ENCODE results near the gene ENOSF1.

Gene ENOSF1

GRCh38 chr18:649341-649740 lies 63.1 kb downstream of the ENOSF1 start:
- no peak overlapping the region for H3K4me3 ChIP-seq (ENCODE audit: insufficient read depth, low read length, poor library complexity, severe bottlenecking)
- no peak overlapping the region for H3K27ac ChIP-seq (ENCODE audit: low read depth, low read length)
- H3F3A ChIP-seq (ENCODE audit: insufficient read depth): no peaks in the 10 kb centered on the region
- no peak overlapping the region for H2AFZ ChIP-seq (ENCODE audit: low read depth, low read length, severe bottlenecking)
- no peak overlapping the region for H3K4me2 ChIP-seq (ENCODE audit: low read depth, low read length, poor library complexity, severe bottlenecking)
- no peaks in the 10 kb centered on the region for H3K9me2 ChIP-seq (replicated peaks; ENCODE audit: insufficient read depth, low read length)
- H3K27me3 ChIP-seq (ENCODE audit: low read length): no peaks in the 10 kb centered on the region
- no peaks in the 10 kb centered on the region for H4K20me1 ChIP-seq (ENCODE audit: low read depth, low read length)
- no peaks in the 10 kb centered on the region for H3K36me3 ChIP-seq (ENCODE audit: low read length)
- H3K9ac ChIP-seq (ENCODE audit: low read length): no peak overlapping the region
- no peaks in the 10 kb centered on the region for H3K79me2 ChIP-seq (ENCODE audit: insufficient read depth, low read length)
- H3K9me3 ChIP-seq (ENCODE audit: insufficient read depth, low read length): no peaks in the 10 kb centered on the region
- TF ChIP-seq EZH2phosphoT487 (conservative IDR thresholded peaks at IDR 0.05; ENCODE audit: low read length) (no peak), CTCF (IDR thresholded peaks at IDR 0.05; ENCODE audit: insufficient read depth, low read length, poor library complexity, severe bottlenecking) (no peak)

GRCh38 chr18:647304-647703 lies 65.1 kb downstream of the ENOSF1 start:
- Histone ChIP-seq H3K27me3 (ENCODE audit: low read length) (no peaks in the 10 kb centered on the region), H3K9ac (ENCODE audit: low read length) (no peak overlapping the region), H3K9me3 (ENCODE audit: insufficient read depth, low read length) (no peaks in the 10 kb centered on the region), H2AFZ (ENCODE audit: low read depth, low read length, severe bottlenecking) (no peak overlapping the region), H3K79me2 (ENCODE audit: insufficient read depth, low read length) (no peaks in the 10 kb centered on the region), H3F3A (ENCODE audit: insufficient read depth) (no peaks in the 10 kb centered on the region), H3K4me3 (ENCODE audit: insufficient read depth, low read length, poor library complexity, severe bottlenecking) (no peak overlapping the region), H3K27ac (ENCODE audit: low read depth, low read length) (no peak overlapping the region), H3K9me2 (replicated peaks; ENCODE audit: insufficient read depth, low read length) (no peaks in the 10 kb centered on the region), H3K4me2 (ENCODE audit: low read depth, low read length, poor library complexity, severe bottlenecking) (no peak overlapping the region), H3K36me3 (ENCODE audit: low read length) (no peaks in the 10 kb centered on the region), H4K20me1 (ENCODE audit: low read depth, low read length) (no peaks in the 10 kb centered on the region)
- TF ChIP-seq EZH2phosphoT487 (conservative IDR thresholded peaks at IDR 0.05; ENCODE audit: low read length) (no peak), CTCF (IDR thresholded peaks at IDR 0.05; ENCODE audit: insufficient read depth, low read length, poor library complexity, severe bottlenecking) (no peak)

GRCh38 chr18:644395-645004 lies 67.9 kb downstream of the ENOSF1 start:
- Histone ChIP-seq H2AFZ (ENCODE audit: low read depth, low read length, severe bottlenecking) (no peak overlapping the region), H3K9me2 (replicated peaks; ENCODE audit: insufficient read depth, low read length) (no peaks in the 10 kb centered on the region), H3K9ac (ENCODE audit: low read length) (no peak overlapping the region), H3F3A (ENCODE audit: insufficient read depth) (no peaks in the 10 kb centered on the region), H3K4me3 (ENCODE audit: insufficient read depth, low read length, poor library complexity, severe bottlenecking) (no peak overlapping the region), H3K4me2 (ENCODE audit: low read depth, low read length, poor library complexity, severe bottlenecking) (no peak overlapping the region), H3K27ac (ENCODE audit: low read depth, low read length) (no peak overlapping the region), H3K27me3 (ENCODE audit: low read length) (no peaks in the 10 kb centered on the region), H4K20me1 (ENCODE audit: low read depth, low read length) (no peaks in the 10 kb centered on the region), H3K36me3 (ENCODE audit: low read length) (no peaks in the 10 kb centered on the region), H3K79me2 (ENCODE audit: insufficient read depth, low read length) (no peaks in the 10 kb centered on the region), H3K9me3 (ENCODE audit: insufficient read depth, low read length) (no peaks in the 10 kb centered on the region)
- TF ChIP-seq EZH2phosphoT487 (conservative IDR thresholded peaks at IDR 0.05; ENCODE audit: low read length): no peak
- no peak for TF ChIP-seq CTCF (IDR thresholded peaks at IDR 0.05; ENCODE audit: insufficient read depth, low read length, poor library complexity, severe bottlenecking)

Data from SU-DHL-6 (cell line).